ENCODE measurements around the gene ATG9A.
A peak's percentile ranks its signal among the peaks of the same experiment; 100 is the strongest.

The ATG9A gene

GRCh38 chr2:219176818-219177551 lies 52.5 kb downstream of the ATG9A start, which contains the start of gene CNPPD1:
Gene CNPPD1, minus strand, starts transcription at chr2:219176925. Its CDS starts 97 bp downstream, at chr2:219176828.
- TF ChIP-seq, protein P1, sequence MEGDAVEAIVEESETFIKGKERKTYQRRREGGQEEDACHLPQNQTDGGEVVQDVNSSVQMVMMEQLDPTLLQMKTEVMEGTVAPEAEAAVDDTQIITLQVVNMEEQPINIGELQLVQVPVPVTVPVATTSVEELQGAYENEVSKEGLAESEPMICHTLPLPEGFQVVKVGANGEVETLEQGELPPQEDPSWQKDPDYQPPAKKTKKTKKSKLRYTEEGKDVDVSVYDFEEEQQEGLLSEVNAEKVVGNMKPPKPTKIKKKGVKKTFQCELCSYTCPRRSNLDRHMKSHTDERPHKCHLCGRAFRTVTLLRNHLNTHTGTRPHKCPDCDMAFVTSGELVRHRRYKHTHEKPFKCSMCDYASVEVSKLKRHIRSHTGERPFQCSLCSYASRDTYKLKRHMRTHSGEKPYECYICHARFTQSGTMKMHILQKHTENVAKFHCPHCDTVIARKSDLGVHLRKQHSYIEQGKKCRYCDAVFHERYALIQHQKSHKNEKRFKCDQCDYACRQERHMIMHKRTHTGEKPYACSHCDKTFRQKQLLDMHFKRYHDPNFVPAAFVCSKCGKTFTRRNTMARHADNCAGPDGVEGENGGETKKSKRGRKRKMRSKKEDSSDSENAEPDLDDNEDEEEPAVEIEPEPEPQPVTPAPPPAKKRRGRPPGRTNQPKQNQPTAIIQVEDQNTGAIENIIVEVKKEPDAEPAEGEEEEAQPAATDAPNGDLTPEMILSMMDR (IDR thresholded peaks at IDR 0.05; ENCODE audit: extremely low read depth, missing control alignments), result no peak
- DNase-seq (ENCODE audit: low spot score), result peak; percentile 95

DNA sequence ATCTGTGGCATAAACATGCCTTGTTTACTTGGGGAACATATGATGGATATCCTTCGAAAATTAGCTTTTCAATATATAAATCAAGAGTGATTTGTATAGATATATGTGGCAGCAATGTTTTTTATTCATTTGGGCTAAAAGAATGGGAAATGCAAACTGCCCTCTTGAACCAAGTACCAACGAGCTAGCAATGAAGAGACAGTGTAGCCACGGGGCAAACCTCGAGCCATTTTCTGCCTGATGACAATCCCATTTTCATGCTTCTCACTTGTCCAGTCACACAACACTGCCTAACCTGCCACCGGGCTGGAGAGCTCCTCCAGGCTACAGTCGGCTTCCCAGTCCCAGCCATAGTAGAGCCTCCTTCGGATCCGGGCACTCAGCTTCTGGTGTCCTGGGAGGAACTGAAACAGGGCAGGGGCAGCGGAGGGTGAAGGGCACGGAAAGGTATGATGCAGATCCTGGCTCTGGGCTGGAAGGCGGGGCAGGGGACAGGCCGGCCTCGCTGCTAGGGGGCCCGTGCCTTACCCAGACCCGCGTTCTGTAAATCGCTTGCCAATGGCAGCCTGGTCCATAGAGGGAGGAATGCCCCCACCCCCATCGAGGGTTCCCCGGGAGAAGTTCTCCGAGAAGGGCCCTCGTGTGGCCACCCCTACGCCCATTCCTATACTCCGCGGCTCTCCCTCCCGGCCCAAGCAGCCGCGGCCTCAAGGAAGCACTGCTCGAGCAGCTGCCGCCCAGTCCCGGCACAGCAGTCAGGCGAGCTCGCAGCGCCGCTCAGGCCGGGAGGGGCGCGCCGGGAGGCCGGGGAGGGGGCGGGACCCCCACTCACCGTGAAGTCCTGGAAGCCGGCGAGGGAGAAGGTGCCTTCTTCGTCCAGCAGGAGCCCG lies 53.3 kb downstream of the ATG9A start:
- TF ChIP-seq, protein P1 (IDR thresholded peaks at IDR 0.05; ENCODE audit: extremely low read depth, missing control alignments), result no peak
- peak; percentile 32 for DNase-seq (ENCODE audit: low spot score)

DNA sequence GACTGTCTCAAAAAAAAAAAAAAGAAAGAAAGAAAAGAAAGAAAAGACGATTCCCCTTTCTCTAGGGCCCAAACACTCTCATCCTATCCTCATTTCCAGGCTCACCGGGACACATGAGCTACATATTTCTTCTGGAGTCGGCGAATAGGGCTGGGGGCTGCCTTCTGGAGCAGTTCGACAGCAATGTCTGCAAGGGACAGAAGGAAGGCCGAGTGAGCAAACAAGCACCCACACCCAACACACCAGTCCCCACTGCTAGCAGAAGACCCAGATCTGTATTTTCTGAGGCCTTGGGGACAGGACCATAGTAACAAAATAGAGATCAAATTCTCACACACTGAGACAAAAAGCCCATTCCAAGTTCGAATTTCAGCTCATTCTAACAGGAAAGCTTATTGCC lies 54.0 kb downstream of the ATG9A start:
- DNase-seq (ENCODE audit: low spot score), result no peak
- TF ChIP-seq, protein P1 (IDR thresholded peaks at IDR 0.05; ENCODE audit: extremely low read depth, missing control alignments), result no peak

DNA sequence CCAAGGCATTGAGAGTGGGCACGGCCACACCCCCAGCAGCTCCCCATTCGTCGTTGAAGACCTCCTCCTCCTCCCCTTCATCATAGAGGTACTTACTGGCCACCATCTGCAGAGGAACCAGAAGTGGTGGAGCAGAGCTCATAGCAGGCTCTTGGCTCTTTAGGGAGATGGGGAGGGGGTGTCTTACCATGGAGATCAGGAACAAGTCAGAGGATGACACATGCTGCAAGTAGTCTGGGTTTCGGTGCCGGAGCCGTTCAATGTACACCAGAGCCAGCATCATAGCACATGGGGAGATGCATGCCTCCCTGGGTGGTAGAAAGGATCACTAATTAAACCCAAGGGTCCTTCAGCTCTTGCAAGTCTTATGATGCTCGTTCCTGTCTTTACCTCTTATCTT lies 54.6 kb downstream of the ATG9A start:
- TF ChIP-seq, protein P1 (IDR thresholded peaks at IDR 0.05; ENCODE audit: extremely low read depth, missing control alignments), result no peak
- no peak for DNase-seq (ENCODE audit: low spot score)

DNA sequence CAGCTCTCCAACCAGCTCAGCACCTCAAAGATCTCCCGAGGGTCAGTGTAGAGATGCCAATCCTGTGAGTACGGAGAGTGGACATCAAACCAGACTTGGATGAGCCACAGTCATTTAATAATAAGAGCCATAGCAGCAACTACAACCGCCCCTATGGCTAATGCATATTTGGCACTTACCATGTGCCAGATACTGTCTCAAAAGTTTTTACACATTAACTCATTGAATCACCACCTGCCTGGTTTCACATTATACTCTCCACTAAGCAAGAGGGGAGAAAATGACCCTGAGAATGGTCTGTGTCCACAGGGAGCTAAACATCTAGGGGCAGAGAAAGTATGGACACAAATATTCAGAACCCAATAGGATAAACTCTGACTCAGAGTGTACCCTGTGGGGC lies 55.3 kb downstream of the ATG9A start:
- no peak for DNase-seq (ENCODE audit: low spot score)
- TF ChIP-seq, protein P1 (IDR thresholded peaks at IDR 0.05; ENCODE audit: extremely low read depth, missing control alignments), result no peak

DNA sequence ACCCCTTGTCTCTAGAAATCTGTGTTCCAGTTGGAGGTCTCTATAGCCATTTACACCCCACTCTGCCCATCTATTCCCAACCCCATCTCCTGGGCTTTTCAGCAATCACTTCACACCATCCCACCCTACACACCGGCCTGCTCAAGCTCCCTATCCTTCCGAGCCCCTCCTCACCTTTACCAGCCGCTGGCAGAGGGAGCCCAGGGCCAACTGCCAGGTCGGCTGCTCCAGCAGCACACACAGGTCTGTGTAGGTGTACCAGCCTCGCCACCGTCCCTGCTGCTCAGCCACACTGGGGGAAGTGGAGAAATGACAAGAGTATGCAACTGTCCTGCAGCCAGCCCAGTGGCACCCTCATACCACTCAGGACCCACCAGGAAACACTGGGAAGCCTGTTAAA lies 56.3 kb downstream of the ATG9A start:
- TF ChIP-seq, protein P1 (IDR thresholded peaks at IDR 0.05; ENCODE audit: extremely low read depth, missing control alignments), result no peak

More for the DNA sequence above, 56.3 kb downstream of the ATG9A start:
- DNase-seq (ENCODE audit: low spot score), result no peak
